Measurements from ENCODE around the gene INPP4B.

The INPP4B gene

GRCh38 chr4:142211444-142211843 lies 634.7 kb downstream of the INPP4B start:
- DNase-seq (ENCODE audit: low spot score), result no peak

DNA sequence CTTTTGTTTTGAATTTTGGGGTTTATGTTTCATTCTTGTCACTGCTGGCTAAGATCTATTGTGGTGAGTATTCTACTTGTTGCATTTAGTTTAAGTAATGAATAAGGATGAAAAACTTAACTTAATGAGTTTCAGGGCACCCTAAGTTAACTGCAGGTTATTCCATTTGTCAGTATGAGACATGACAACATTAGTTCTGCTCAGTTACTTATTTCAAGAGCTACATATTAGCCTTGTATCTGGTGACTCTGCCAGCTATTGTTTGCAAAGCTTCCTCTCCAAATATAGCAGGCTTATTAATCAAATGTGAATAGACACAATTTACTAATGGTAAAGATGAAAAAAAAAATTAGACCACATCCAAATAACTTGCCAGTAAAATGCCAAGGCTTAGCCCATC lies 642.6 kb downstream of the INPP4B start:
- no peak for DNase-seq (ENCODE audit: low spot score)

DNA sequence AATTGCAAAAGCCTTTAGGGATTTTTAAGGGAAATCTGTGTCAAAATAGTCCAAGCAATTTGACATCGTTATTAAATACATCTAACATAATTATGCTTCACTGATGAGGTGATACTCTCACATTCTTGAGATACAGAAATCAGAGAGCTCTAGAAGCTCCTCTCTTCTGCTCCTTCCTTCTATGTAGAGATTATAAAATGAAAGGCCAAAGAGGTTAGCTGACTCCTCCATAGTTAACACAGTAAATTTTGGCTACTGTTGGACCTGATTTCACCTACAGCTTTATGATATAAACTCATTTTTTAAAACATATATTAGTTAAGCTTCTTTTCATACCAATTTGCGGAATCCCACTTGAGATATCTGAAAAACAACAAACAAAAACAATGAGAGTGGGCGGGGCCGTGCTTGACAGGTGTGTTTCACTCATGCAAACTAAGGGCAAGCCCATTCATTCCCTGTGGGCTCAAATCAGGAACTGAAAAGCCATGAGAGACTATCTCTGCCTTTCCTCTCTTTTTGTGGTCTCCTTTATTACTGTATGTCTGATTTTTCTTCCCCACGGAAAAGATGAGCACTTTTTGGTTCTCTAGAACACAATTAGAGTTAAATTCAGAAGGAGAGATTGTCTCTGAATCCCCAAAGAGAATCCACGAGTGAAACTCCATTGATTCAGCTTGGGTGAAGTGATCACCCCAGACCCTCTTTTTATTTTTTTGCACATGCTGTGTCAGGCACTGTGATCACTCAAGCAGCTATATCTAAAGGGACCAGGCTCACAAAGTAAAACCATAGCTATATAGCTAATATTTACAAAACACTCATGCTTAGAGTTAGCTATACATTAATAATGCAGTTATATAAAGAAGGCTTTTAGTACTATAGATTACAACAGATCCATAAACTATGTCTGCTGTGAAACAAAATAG lies 643.4 kb downstream of the INPP4B start:
- DNase-seq (ENCODE audit: low spot score), result no peak

GRCh38 chr4:142201041-142201440 lies 645.1 kb downstream of the INPP4B start:
- no peak for DNase-seq (ENCODE audit: low spot score)

DNA sequence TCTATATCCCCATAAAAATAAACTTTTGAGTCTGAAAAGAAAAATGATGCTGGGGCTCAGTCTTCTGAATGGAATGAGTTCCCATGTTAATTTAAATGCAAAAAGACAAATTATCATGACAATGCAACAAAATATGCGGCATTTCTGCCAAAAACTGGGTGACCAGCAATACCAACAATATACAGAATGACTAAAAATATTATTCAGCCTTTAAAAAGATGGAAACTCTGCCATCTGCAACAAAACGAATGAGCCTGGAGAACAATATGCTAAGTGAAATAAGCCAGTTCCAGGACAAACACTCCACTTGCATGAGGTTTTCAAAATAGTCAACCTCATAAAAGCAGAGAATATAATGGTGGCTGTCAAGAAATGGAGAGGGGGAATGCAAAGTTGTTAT lies 651.2 kb downstream of the INPP4B start:
- DNase-seq (ENCODE audit: low spot score), result no peak

GRCh38 chr4:142191901-142192300 lies 654.2 kb downstream of the INPP4B start:
- DNase-seq (ENCODE audit: low spot score), result no peak

DNA sequence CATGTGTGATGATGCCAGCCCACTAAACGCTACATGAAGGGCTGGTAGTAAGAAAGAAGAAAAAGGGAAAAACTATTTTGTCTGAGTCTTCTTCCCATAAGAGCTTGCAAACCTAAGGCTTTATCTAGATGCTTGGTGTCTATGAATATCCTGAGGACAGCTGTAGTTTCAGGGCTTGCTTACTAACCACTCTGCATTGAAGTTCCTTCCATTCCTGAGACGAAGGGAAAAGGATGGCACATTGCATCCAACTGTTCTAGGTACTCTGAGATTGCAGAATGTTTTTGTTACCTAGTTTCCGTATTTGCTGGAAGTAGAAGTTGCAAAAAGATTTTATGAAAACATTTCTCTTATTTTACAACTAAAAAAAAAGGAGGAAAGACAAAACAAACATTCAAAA lies 665.1 kb downstream of the INPP4B start:
- DNase-seq (ENCODE audit: low spot score), result no peak

DNA sequence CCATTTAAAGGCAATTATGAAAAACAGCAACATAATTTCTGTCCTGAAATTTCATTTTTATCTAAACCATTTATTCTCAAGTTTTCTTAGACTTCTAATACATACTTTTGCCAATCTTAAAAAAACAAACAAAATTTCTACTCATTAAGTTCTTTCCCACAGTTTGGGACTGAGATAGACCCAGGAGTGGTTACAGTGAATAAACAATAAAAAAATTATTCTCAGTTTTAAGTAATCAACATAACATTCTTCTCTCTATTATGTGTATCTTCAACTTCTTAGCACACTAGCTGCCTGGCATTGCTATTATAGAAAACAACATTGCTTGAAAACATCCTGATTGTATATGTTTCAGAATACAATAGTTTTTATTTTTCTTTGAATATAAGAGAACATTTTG lies 676.9 kb downstream of the INPP4B start:
- no peak for DNase-seq (ENCODE audit: low spot score)

DNA sequence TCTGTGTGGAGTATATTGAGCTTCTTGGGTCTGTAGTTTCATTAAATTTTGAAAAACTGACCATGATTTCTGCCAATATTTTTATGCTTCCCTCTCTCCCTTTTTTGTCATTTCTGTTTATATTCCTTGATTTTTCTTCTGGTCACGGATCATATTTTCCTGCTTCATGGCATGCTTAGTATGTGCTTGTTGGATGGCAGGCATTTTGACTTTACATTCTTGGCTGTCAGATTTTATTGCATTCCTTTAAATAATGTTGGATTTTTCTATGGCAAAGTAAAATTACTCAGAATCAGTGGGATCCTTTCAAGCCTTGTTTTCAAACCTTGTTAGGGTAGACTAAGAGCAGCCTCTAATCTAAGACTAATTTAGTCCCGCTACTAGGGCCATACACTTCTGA lies 677.9 kb downstream of the INPP4B start:
- DNase-seq (ENCODE audit: low spot score), result no peak

- no peak for DNase-seq (ENCODE audit: low spot score)
Observed at GRCh38 chr4:142164767-142165500, 681.2 kb downstream of the INPP4B start.

DNA sequence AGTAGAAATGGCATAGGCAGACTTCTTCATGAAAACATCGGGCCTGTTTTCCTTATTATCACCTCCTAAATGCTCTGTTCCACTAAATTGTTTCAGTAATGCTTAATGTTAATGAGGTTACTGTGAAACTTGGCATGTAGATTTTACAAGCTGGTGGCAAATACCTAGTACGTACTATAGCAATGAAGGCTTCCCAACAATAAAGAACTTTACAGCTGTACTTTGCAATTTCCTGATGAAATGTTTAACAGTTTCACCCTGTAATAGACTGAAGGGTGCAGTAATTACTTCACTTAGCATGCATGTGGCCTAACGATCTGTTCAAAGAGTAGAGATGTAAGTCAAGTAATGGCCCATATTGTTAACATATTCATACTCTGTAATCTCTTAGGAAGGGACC lies 685.0 kb downstream of the INPP4B start:
- DNase-seq (ENCODE audit: low spot score), result no peak

DNA sequence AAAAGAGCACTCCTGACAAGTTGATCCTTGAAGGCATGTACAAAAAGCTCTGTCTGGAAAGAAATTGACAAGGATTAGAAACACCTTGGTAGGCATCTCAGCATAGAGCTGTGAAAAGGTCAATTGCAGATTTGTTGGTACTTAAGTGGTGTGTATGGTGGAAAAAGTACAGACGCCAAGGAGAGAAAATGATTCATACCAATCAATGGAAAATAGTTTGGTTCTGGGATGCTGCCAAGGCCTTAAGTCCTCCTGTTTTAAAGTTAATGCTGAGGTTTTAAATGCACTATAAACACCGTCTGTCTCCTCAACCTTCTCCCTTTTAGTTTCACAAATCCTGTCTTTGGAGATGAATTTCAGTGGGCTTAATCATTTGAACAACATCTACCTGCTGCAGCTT lies 685.6 kb downstream of the INPP4B start:
- DNase-seq (ENCODE audit: low spot score), result no peak

GRCh38 chr4:142158980-142159379 lies 687.1 kb downstream of the INPP4B start:
- no peak for DNase-seq (ENCODE audit: low spot score)

DNA sequence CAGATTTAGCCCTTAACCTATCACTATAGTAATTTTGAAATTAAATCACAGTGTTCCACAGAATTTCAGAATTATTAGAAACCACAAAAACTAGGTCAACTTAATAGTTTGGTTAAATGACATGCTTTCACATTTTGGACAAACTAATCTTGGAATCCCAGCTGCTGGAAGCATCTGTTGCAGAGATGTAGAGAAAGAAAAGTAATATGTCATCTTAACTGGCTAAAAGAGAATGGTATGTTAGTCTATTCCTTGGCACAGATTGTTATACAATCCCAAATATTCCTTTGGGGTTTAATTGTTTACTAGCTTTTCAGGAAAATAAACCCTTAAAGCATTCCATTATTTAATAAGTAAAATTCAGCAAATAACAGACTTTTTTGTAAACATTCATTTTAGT lies 689.8 kb downstream of the INPP4B start:
- no peak for DNase-seq (ENCODE audit: low spot score)

DNA sequence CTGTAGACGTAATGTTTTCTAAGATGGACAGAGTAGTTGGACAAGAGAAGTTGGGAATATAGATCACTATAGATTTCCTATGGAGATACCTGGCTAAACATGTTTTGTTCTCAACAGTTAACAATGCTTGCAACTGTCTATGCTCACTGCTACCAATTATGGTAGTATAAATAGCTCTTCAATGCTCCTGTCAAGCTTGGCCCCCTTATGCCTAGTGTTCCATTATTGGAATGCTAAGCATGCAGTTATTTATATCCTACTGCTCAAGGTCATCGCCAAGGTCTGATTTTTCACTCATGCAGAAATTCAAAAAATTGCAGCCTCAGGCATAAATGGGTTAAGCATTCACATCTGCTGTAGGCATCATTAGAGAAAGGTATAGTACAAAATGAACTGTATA lies 690.8 kb downstream of the INPP4B start:
- DNase-seq (ENCODE audit: low spot score), result no peak

DNA sequence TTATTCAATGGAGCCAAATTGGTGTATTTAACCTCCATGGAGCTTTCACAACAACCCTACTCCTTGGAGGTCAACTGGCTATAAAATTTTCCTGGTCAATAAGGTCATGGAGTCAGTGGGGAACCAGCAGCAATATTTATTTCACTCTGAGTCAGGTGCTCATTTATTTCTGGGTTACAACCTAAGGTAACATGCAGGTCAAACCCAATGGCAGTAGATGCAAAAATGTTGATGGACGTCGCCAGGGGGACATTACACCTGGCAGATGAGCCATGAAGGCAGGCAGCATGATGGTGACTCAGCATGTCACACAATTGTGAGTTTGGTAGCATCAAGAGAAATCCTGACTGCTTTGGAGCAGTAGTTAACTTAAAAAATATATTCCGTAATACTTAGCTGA lies 695.6 kb downstream of the INPP4B start:
- no peak for DNase-seq (ENCODE audit: low spot score)

GRCh38 chr4:142144813-142145212 lies 701.3 kb downstream of the INPP4B start:
- DNase-seq (ENCODE audit: low spot score), result no peak

DNA sequence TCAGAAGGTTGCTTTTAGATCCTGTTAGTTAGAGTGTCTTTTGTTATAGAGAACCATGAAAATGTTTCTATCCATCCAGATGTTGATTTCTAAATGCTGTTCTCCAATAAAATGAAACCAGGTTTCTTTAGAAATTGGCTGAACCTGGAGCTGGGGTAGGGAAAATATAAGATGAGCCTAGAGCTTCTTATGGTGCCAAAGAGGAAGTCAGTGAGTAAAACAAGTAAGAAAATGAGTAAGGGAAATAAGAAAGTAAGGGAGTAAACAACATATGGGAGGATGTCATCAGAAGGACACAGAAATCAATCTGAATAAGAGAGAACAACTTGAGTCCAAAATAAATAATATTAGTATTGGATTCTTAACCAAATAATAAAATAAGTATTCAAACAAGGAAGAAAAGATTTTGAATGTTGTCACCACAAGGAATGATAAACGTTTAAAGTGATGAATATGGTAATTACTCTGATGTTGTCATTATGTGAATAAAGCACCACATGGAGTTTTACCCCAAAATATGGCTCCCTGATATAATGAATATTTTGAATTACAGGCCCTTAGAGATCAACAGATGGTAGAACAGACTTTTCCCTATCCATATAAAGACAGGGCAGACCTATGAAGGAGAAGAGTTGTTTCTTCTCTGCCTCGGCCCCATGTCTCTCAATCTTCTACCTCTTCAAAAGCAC lies 703.6 kb downstream of the INPP4B start:
- DNase-seq (ENCODE audit: low spot score), result no peak

- no peak for DNase-seq (ENCODE audit: low spot score)
Observed at GRCh38 chr4:142141224-142141623, 704.9 kb downstream of the INPP4B start.

- no peak for DNase-seq (ENCODE audit: low spot score)
Observed at GRCh38 chr4:142130666-142131065, 715.4 kb downstream of the INPP4B start.

DNA sequence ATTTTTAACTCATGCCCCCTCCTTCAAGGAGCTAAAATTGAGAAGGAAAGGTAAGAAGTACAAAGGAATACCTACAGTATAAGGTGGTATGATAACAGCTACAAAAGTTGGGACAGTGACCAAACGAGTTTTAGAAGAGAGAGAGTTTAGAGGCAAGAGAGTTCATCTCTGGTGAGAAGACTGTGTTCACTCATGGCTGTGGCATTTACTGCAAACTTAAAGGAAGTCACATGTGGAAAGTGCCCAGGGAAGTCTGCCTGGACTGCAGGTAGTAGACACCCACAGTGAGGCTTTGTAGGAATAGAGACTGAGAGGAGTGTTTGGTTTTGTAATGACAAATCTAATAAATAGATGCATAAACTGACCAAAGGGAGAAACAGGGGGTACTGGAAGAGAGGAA lies 716.2 kb downstream of the INPP4B start:
- no peak for DNase-seq (ENCODE audit: low spot score)

DNA sequence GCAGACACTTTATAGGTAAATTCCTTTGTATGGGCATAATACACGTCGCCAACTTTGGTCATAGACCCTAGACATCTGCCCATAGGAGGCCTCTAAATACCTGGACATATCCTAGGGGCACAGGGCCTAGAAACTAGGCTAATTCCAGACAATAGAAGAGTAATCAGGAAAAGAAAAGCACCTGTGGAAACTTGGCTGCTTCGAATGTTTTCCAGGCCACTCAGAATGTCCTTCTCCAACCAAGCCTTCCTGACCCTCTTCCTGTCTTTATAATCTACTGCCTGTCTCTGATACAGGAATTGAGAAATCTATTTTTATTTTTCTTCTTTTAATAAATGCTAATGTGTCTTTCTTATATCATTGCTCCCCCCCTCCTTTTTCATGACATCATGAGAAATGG lies 716.6 kb downstream of the INPP4B start:
- DNase-seq (ENCODE audit: low spot score), result no peak

GRCh38 chr4:142128529-142128928 lies 717.6 kb downstream of the INPP4B start:
- DNase-seq (ENCODE audit: low spot score), result no peak
